GM12864 (cell line): ENCODE measurements around the gene THRB.

Experiments used
- DNase-seq: peaks from one replicate; pipeline ENCODE4 v3.0.0-alpha.2; 2011; ENCODE audit warnings: low read depth
- H3K4me3 ChIP-seq: 2 replicates; pipeline ENCODE4 v1.5.1; 2011; ENCODE audit warnings: mild to moderate bottlenecking, low read depth, low read length, control low read depth
- CTCF ChIP-seq: IDR thresholded peaks from 2 replicates; pipeline ENCODE4 v1.5.1; 2011; ENCODE audit warnings: low read depth, mild to moderate bottlenecking, moderate library complexity, low read length, control low read depth, inconsistent platforms; ENCODE audit errors: missing control alignments

THRB gene

DNA sequence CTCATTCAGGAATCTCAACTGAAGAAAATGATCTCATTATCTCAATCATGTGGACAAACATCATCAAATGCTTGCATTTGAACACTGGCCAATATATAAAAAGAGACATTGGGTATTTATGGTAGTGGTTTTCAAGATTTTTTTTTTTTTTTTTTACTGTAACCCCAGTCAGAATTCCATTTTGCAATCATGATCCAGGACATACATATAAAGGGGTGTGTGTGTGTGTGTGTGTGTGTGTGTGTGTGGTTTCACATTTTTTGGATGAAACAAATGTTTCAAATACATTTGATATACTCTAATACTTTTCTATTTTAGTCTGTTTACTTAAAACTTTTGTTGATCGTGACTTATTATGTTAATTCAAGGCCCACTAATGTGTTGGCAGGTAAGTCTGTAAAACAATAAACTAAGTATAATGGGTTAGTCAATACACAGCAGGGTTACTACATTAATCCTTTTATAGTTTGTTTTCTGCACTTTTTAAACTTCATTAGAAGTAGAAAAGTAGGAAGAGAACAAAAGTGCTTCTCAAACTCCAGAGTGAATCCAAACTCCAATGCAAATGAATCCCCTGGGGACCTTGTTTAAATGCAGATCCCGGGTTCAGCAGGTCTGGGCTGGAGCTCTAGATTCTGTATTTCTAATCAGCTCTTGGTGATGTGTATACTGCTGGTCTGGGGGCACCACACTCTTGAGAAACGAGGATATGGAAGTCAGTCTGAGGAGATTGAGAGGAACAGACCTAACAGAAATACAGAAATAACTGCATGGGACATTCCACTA lies 17.6 kb downstream of the THRB start:
- no peak for DNase-seq
- no peak overlapping the region for H3K4me3 ChIP-seq
- no peak for TF ChIP-seq CTCF

GRCh38 chr3:24475925-24476324 lies 18.7 kb downstream of the THRB start:
- no peak for TF ChIP-seq CTCF
- no peak for DNase-seq

GRCh38 chr3:24474862-24475261 lies 19.8 kb downstream of the THRB start:
- no peak for TF ChIP-seq CTCF
- no peak for DNase-seq
- H3K4me3 ChIP-seq, result no peak overlapping the region

More at GRCh38 chr3:24475925-24476324, 18.7 kb downstream of the THRB start:
- H3K4me3 ChIP-seq, result no peak overlapping the region

GRCh38 chr3:24472358-24472757 lies 22.3 kb downstream of the THRB start:
- H3K4me3 ChIP-seq, result no peak overlapping the region
- no peak for TF ChIP-seq CTCF
- no peak for DNase-seq

DNA sequence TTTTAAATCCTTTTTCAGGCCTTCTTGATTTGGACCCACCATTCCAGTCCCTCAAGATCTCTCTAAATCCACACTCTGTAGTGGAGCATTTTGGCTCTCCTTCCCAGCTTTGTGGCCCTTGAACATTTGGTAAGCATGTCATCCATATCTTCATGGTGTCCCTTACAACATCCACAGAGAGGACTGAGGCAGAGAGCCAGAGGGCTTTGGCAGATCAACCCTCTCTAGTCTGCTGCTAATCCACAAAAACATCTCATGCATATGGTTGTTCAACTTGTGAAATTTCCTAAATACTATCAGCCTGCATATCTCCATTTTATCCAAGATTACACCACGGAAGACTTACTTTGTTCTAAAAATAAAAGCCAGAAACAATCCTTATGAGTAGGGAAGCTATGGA lies 23.2 kb downstream of the THRB start:
- H3K4me3 ChIP-seq, result no peak overlapping the region
- DNase-seq, result no peak
- no peak for TF ChIP-seq CTCF

DNA sequence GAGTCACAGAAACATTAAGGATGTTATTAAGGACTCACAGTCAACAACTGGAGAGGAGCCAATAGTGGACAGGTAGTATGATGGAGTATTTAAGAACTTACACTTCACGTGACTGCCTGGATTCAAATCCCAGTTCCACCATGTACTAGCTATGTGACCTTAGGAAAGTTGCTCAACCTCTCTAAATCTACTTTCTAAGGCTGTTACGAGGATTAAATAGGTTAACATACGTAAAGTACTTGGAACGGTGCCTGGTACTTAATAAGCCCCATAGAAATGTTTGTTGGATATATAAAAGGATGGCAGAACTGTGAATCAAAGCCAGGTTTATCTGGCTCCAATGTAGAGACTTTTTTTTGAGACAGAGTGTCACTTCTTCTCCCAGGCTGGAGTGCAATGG lies 24.4 kb downstream of the THRB start:
- no peak for DNase-seq
- no peak for TF ChIP-seq CTCF
- no peak overlapping the region for H3K4me3 ChIP-seq

DNA sequence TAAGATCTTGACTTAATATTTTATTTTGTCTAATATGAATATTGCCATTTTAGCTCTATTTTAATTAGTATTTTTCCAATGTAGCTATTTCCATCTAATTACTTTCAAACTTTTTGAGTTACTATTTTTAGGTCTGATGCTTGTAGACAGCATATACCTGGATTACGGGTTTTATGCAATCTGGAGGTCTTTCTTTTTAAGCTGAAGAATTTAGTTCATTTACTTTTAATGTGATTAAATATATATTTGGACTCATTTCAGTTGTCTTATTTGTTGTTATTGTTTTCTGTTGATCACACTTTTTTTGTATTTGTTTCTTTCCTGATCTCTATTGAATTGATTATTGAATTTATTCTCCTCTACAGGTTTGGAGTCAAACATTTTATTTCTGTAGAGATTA lies 30.3 kb downstream of the THRB start:
- no peak overlapping the region for H3K4me3 ChIP-seq
- no peak for TF ChIP-seq CTCF
- DNase-seq, result no peak
